Midbrain (tissue), 1 donor: ENCODE results near the gene CABP5.
"Not testable (repeated sequence)": the region's sequence is repeated elsewhere in the genome, so short reads cannot be mapped to it uniquely, and the experiment has no call there.

ENCODE experiments used
- DNase-seq: peaks from one replicate; lab custom pipeline; 2025; lab: John Stamatoyannopoulos, UW

Gene CABP5

DNA sequence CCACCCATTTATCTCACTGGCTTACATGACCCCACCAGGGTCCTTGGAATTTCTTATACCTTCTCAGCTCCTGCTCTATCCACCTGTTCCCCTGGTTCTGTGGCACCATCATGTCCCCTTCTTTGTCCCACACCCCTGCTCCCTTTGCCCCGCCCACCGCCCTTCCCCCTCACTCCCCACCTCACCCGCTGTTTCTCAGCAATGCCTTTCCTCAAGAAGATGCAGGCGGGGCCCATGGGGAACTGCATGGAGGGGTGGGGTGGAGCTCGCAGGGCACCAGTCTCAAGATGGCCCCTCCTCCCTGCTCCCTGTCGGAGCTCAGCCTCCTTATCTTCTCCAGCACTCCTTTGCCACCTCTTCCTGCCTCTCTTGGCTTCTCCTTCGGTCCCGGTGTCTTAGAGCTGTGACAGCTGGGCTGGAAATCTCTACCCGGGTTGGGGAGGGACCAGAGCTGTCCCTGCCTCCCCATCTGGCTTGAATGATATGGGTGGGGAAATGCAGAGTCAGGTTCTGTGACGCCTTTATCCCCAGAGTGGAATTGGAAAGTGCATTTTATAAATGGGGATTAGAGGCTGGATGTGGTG is at the start of gene CABP5:
TSS of gene CABP5 (minus strand) at position 405 of the 584 bp plus-strand sequence. CDS start at position 248, 157 bp downstream.
- no peak for DNase-seq

- DNase-seq = not testable (repeated sequence)
These were observed 47.3 kb upstream of the CABP5 start for GRCh38 chr19:48091111-48091718.

DNA sequence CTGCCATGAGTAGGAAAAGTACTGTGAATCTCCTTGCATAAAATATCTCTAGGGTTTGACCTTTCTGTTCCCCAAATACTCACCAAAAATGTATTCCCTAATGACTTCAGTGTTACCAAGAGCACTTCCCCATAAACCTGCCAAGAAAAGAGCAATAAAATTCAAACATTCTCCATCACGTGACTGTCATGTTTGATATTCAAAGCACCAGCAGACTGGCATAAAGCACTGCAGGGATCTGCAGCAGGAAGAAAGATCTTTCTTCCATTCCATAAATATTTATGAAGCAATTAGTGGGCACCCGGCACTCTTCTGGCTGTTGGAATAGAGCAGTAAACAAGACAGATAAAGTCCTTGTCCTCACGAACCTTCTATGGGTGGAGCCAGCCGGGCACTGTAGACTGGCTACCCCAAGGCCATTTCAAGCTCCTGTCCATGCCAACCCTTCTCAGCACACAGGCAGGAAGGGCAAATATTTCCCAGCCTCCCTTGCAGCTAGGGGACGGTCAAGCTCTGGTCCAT is 46.5 kb upstream of the CABP5 start:
- no peak for DNase-seq

DNA sequence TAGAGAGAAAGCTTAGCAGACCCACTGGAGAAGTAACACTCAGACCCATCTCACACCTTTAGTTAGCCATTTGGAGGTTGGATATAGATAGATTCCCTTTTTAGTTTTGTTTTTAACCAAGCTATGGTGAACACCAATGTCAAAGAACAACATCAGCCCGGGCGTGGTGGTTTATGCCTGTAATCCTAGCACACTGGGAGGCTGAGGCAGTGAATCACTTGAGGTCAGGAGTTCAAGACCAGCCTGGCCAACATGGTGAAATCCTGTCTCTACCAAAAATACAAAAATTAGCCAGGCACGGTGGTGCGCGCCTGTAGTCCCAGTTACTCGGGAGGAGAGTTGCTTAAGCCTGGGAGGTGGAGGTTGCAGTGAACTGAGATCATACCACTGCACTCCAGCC is 45.1 kb upstream of the CABP5 start:
- not testable (repeated sequence) for DNase-seq

DNA sequence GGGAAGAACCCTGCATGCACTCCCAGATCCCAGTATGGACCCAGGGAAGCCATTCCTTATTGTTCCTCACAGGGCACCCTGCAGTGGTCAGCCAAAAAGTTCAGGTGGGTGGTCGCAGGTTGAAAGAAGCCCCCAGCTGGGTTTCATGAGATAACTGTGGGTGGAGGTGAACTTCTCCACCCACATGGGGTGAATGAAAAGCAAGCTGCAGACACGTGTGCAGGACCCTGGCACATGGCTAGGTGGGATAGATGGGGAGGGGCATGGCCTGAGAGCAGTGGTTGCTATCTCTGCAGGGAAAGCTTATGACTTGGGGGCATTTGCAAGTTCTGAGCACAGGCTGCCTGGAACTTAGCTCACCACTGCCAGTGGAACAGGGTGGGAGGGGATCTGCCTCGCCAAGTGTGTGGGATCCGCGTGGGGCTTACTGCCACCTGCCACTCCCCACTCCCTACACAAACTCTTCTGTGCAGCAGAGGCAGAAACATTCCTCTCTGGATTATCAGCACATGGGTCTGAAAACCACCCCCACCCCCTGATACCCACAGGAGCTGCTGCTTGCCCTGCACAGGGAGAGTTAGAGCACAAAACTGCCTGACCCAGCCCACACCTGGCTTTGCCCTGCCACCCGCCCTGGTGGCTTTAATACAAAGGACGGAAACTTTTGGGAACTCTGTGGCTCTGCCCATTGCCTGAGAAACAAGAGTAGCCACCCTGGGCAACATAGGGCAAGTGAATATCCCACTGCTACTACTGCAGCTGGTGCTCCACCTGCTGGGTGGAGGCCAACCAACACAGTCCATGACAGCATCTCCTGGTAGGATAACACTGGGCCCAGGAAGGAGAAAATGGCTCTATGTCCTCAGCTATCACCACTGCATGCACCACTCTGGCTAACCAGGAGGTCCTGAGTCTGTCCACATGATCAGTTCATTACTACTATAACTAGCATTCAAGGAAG is 42.3 kb upstream of the CABP5 start:
- DNase-seq = no peak

DNA sequence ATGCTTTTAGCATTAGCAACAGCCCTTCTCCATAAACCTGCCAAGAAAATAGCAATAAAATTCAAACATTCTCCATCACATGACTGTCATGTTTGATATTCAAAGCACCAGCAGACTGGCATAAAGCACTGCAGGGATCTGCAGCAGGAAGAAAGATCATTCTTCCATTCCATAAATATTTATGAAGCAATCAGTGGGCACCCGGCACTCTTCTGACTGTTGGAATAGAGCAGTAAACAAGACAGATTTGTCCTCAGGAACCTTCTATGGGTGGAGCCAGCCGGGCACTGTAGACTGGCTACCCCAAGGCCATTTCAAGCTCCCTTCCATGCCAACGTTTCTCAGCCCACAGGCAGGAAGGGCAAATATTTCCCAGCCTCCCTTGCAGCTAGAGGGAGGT is 41.2 kb upstream of the CABP5 start:
- no peak for DNase-seq

- no peak for DNase-seq
These were observed 37.2 kb upstream of the CABP5 start for GRCh38 chr19:48081106-48081505.

DNA sequence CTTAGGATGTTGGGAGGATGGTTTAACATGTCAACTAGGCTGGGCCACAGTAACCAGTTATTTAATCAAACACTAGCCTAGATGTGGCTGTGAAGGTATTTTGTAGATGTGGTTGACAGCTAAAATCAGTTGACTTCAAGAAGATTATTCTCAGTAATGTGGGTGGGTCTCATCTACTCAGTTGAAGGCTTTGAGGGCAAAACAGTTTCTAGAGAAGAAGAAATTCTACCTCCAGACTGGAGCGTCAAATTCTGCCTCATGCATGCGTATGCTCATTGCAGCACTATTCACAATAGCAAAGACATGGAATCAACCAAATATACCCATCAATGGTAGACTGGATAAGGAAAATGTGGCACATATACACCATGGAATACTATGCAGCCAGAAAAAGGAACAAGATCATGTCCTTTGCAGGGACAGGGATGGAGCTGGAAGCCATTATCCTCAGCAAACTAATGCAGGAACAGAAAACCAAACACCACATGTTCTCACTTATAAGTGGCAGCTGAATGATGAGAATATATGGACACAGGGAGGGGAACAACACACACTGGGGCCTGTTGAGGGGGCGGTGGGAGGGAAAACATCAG is 26.4 kb upstream of the CABP5 start:
- not testable (repeated sequence) for DNase-seq

GRCh38 chr19:48069435-48069834 is 25.6 kb upstream of the CABP5 start:
- DNase-seq = no peak

DNA sequence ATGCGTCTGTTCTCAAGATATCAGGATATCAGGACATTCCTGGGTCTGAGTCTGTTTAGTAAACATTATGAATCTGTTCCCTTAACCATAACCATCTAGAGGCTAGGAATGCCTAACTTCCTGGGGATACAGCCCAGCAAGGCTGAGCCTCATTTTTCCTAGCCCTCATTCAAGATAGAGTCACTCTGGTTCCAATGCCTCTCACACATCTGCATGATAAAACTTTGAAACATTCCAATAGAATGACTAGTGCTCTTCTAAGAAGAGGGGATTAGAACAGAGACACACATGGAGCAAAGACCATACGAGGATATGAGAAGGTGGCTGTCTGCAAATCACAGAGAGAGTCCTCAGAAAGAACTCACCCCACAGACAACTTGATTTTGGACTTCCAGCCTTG is 20.6 kb upstream of the CABP5 start:
- no peak for DNase-seq

- DNase-seq = no peak
These were observed 17.8 kb upstream of the CABP5 start for GRCh38 chr19:48061401-48062344.

DNA sequence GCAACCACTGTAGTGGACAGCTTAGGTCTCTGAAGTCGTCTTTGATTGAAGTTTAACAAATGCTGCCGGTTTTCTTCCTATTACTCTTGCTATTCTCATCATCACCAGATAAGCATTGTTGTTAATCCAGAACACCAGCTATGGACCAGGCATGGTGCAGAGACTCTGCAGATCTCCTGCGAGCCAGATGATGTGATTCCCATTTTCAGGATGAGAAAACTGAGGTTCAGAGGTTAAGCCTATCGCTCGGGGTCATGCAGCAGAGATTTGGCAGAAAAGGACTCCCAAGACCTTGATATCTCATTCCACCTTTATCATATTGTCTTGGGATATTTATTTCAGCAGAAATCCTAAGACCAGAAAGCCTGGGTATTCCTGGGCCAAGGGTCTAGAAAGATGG is 16.5 kb upstream of the CABP5 start:
- no peak for DNase-seq

GRCh38 chr19:48059331-48059730 is 15.5 kb upstream of the CABP5 start:
- no peak for DNase-seq

- DNase-seq = no peak
These were observed 10.0 kb upstream of the CABP5 start for GRCh38 chr19:48053856-48054255.

DNA sequence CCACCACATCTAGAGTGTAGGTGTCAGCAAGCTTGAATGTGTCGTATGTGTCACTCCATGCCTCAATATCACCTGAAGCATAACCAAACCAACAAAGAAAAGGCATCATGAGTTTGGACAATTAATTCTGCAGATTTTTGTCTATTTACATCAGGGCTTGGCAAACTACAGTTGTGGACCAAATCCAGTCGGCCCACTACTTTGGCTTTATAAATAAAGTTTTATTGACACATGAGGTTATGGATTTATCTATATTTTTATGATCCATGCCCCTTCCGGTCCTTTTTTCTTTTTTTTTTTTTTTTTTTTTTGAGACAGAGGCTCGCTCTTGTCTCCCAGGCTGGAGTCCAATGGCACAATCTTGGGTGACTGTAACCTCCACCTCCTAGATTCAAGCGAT is 9.2 kb upstream of the CABP5 start:
- no peak for DNase-seq

DNA sequence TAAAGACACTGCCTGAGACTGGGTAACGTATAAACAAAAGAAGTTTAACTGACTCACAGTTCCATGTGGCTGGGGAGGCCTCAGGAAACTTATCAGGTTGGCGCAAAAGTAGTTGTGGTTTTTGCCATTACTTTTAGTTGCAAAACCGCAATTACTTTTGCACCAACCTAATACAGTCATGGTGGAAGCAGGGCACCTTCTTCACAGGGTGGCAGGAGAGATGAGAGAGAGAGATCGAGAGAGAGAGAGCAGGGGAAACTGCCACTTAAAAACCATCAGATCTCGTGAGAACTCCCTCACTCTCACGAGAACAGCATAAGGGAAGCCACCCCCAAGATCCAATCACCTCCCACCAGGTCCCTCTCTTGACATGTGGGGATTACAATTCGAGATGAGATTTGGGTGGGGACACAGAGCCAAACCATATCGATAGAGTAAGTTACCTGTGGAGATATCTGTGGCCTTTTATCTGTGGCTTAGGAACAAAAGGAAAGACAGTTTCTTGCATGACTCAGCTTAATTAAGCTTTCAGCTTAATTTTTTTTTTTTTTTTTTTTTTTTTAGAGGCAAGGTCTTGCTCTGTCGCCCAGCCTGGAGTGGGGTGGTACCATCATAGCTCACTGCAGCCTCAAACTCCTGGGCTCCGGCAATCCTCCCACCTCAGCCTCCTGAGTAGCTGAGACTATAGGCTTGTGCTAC is 7.6 kb upstream of the CABP5 start:
- no peak for DNase-seq

DNA sequence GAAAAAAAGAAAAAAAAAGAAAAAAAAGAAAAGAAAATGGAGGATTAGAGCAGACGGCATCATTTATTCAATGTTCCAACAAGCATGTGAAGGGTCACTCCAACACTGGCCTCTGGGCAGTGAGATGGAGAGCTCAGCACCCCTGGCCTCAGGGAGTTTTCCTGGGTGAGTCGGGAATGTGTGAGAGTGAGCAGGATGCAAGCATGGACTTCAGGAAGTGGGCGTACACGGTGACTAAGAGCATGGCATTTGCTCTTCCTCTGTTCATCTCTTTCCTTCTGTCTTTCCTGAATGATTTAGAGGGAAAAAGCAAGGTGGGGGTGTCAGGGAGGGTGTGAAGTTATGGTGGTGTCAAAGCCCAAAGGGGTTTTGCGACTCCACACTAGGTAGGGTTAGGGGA is 682 bp upstream of the CABP5 start:
- DNase-seq = no peak

GRCh38 chr19:48041877-48042580 is 1.9 kb downstream of the CABP5 start:
- DNase-seq = no peak

- no peak for DNase-seq
These were observed 7.1 kb downstream of the CABP5 start for GRCh38 chr19:48036765-48037164.

DNA sequence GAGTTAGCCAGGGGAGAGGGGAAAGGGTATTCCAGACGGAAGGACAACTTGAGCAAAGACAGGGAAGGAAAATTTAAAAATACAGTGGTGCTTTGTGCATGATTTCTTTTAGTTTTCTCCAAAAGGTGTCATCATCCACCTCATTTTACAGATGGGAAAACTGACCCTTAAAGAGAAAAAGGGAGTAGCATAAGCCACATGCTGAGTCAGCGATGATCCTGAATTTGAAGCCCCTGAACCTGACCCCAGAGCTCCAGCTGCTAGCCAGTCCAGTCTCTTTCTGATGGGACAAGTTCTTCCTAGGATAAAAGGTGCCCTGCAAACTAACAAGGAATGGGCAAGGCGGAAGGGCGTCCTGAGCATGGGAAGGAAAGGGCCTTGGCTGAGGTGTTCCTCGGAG is 10.3 kb downstream of the CABP5 start:
- DNase-seq = no peak
